Erythroblast (primary cell): ENCODE measurements around the gene CDK5RAP2.

Experiments used
- GATA1 ChIP-seq: IDR thresholded peaks from 2 replicates; pipeline ENCODE4 v1.6.1; 2011; ENCODE audit warnings: low read depth, mild to moderate bottlenecking, control low read depth, low read length, moderate library complexity
- POLR2A ChIP-seq: IDR thresholded peaks from 2 replicates; pipeline ENCODE4 v1.6.1; 2011; ENCODE audit warnings: mild to moderate bottlenecking, low read length

GRCh38 chr9:120421977-120422376 lies 158.0 kb downstream of the CDK5RAP2 start:
- no peak for TF ChIP-seq POLR2A
- no peak for TF ChIP-seq GATA1
